GM12878 (cell line): ENCODE results near the gene TMSB4X. TPM values are rescaled to one million over a fixed set of nuclear protein-coding genes. Genes with fewer than 3 reads are reported as not detected.

Experiments
- ATAC-seq: fragments of 200-7000 bp; cut with Tn5 transposase; 3 replicates; pipeline ENCODE4 v1.9.1; 2020; ENCODE audit warnings: mild to moderate bottlenecking, moderate library complexity
- BruUV-seq: library from RNA; stranded (reverse); fragments of 400-500 nt; replicated peaks from 2 replicates; lab custom pipeline; 2021; lab: Mats Ljungman, UMichigan
- CTCF ChIA-PET: fragments of 300-600 bp; sonication (Branson Sonifier 250); formaldehyde crosslinking; extraction: SDS; loops from one replicate; lab custom pipeline; 2021; ENCODE audit warnings: inconsistent platforms; lab: Yijun Ruan, JAX
- POLR2A ChIA-PET: fragments of 350-600 bp; formaldehyde crosslinking; extraction: SDS; loops from one replicate; lab custom pipeline; 2021; ENCODE audit warnings: inconsistent platforms; lab: Charles Lee
- RAD21 ChIA-PET: fragments of 300-600 bp; sonication (Branson Sonifier 250); formaldehyde crosslinking; loops from one replicate; lab custom pipeline; 2023; ENCODE audit warnings: antibody characterized with exemption; ENCODE audit not compliant: unreplicated experiment; lab: Charles Lee
- SMC1A ChIA-PET: fragments of 300-600 bp; sonication (Branson Sonifier 250); formaldehyde crosslinking; loops from one replicate; lab custom pipeline; 2023; ENCODE audit not compliant: unreplicated experiment, uncharacterized antibody; lab: Charles Lee
- DNase-seq: peaks from one replicate; pipeline ENCODE4 v3.0.0-alpha.2; 2011; ENCODE audit warnings: low read depth, low spot score
- FAIRE-seq: peaks from 3 replicates; lab custom pipeline; 2011; peaks lifted over from hg19 to GRCh38; lab: Jason Lieb, UNC
- H2AFZ ChIP-seq: 2 replicates; pipeline ENCODE4 v1.6.0; 2011; ENCODE audit warnings: low read depth, low read length, control low read depth; ENCODE audit not compliant: control insufficient read depth
- H3K27ac ChIP-seq: 2 replicates; pipeline ENCODE4 v1.5.1; 2011; ENCODE audit warnings: control low read depth; ENCODE audit not compliant: control insufficient read depth, insufficient read depth
- H3K27me3 ChIP-seq, 2 experiments: replicated peaks in 1 of 2; 2 replicates each; pipeline versions ENCODE4 v1.6.0 to v1.6.1; 2011; ENCODE audit warnings: low read length in 1 of 2; ENCODE audit not compliant: control insufficient read depth in 2 of 2, insufficient read depth in 2 of 2
- H3K36me3 ChIP-seq, 2 experiments: 2 replicates each; pipeline ENCODE4 v1.5.1; 2011; ENCODE audit warnings: low read length in 1 of 2; ENCODE audit not compliant: control insufficient read depth in 2 of 2, insufficient read depth in 2 of 2
- H3K4me1 ChIP-seq: 2 replicates; pipeline ENCODE4 v1.6.1; 2011; ENCODE audit warnings: mild to moderate bottlenecking, low read length, moderate library complexity, mixed read lengths; ENCODE audit not compliant: control insufficient read depth, insufficient read depth
- H3K4me2 ChIP-seq: 2 replicates; pipeline ENCODE4 v1.6.0; 2011; ENCODE audit warnings: control low read depth; ENCODE audit not compliant: control insufficient read depth, insufficient read depth
- H3K4me3 ChIP-seq: fragments of 200-600 bp; sonication (generic); 2 replicates; pipeline ENCODE4 v1.5.1; 2016
- H3K79me2 ChIP-seq: 2 replicates; pipeline ENCODE4 v1.6.0; 2011; ENCODE audit warnings: low read length; ENCODE audit not compliant: control insufficient read depth, insufficient read depth
- H3K9ac ChIP-seq: 2 replicates; pipeline ENCODE4 v1.8.0; 2011; ENCODE audit warnings: low read length, control low read depth, mixed read lengths; ENCODE audit not compliant: control insufficient read depth, insufficient read depth
- H3K9me3 ChIP-seq: replicated peaks from 3 replicates; pipeline ENCODE4 v1.5.1; 2011; ENCODE audit warnings: mild to moderate bottlenecking, low read length; ENCODE audit not compliant: control insufficient read depth, insufficient read depth
- H4K20me1 ChIP-seq: 2 replicates; pipeline ENCODE4 v1.6.0; 2011; ENCODE audit not compliant: control insufficient read depth, insufficient read depth
- BCL11A ChIP-seq: IDR thresholded peaks from 2 replicates; pipeline ENCODE4 v1.6.1; 2011; ENCODE audit warnings: low read depth, low read length
- MLLT1 ChIP-seq: fragments of 450-650 bp; IDR thresholded peaks from 2 replicates; pipeline ENCODE4 v1.6.1; 2016; ENCODE audit warnings: mild to moderate bottlenecking
- NRF1 ChIP-seq: conservative IDR thresholded peaks from 2 replicates; pipeline ENCODE4 v1.6.1; 2011; ENCODE audit warnings: mild to moderate bottlenecking, low read depth, low read length, improper control_type of control experiment
- RELB ChIP-seq: fragments of 450-650 bp; IDR thresholded peaks from 2 replicates; pipeline ENCODE4 v1.6.1; 2017; ENCODE audit warnings: low read depth, mild to moderate bottlenecking, moderate library complexity
- SRF ChIP-seq, 2 experiments: IDR thresholded peaks; 2 replicates each; pipeline ENCODE4 v1.6.1; 2011; ENCODE audit warnings: low read depth in 2 of 2, low read length in 2 of 2, mild to moderate bottlenecking in 1 of 2, moderate library complexity in 1 of 2
- TBL1XR1 ChIP-seq: IDR thresholded peaks from 2 replicates; pipeline ENCODE4 v1.6.1; 2012; ENCODE audit warnings: low read depth, low read length, improper control_type of control experiment
- ZBTB33 ChIP-seq: fragments of 450-650 bp; IDR thresholded peaks from 2 replicates; pipeline ENCODE4 v1.6.1; 2017; ENCODE audit warnings: mild to moderate bottlenecking
- ZNF592 ChIP-seq: fragments of 450-650 bp; IDR thresholded peaks from 2 replicates; pipeline ENCODE4 v1.6.1; 2017; ENCODE audit warnings: mild to moderate bottlenecking, moderate library complexity
- WGBS: methylation state at CpG from one replicate; pipeline ENCODE4 v1.1.6; 2016; ENCODE audit warnings: low lambda C conversion rate; ENCODE audit not compliant: insufficient replicate concordance, insufficient coverage; ENCODE audit errors: missing lambda C conversion rate; 5-methylcytosine and 5-hydroxymethylcytosine counted together
- in situ Hi-C: fragments of 300-500 bp; cut with MboI; formaldehyde crosslinking; loops from 9 replicates; pipeline ENCODE4 v1.14.3; 2018; ENCODE audit warnings: mixed read lengths
- intact Hi-C: fragments of 100-400 bp; cut with micrococcal nuclease; formaldehyde crosslinking; loops from one replicate; pipeline ENCODE4 v1.14.2; 2022; ENCODE audit not compliant: unreplicated experiment
- polyA plus RNA-seq, 11 experiments: library from polyadenylated mRNA; depleted of rRNA in 4 of 11; unstranded in 6 of 11; stranded (reverse) in 5 of 11; fragments of >200 nt; fragmentation: Nextera tagmentation in 4 of 11; fragmentation: Illumina TruSeq in 1 of 11; extraction: Ambion mirVana in 4 of 11; extraction: Trizol in 1 of 11; gene quantifications; 1 replicate in 1 of 11; 2 replicates in 10 of 11; pipeline versions ENCODE4 v1.2.1 to v1.2.3, GENCODE V29; 2011 to 2016; ENCODE audit warnings: inconsistent platforms in 2 of 11, missing spikeins in 2 of 11, low read depth in 1 of 11
- total RNA-seq, 4 experiments: library from RNA; depleted of rRNA in 3 of 4; stranded (reverse); fragments of >200 nt in 3 of 4; fragmentation: Illumina TruSeq in 1 of 4; extraction: Trizol in 1 of 4; gene quantifications; 2 replicates each; pipeline versions ENCODE4 v1.2.1 to v1.2.3, GENCODE V29; 2013 to 2021

TMSB4X gene
- total and polyA plus RNA-seq, 10 of the 15 experiments (the other 5 are each of a cell fraction or from before 2014, with no cell fraction given), result 13,924 to 37,234 (median 23,705) TPM

GRCh38 chrX:12984603-12985319 is 9.9 kb downstream of the TMSB4X start:
- in situ Hi-C loops (no loop called here), intact Hi-C loops (loop anchor here (2.0 kb wide), 1 partner anchor 68 kb away; no protein-coding TSS in a partner anchor)
- BruUV-seq, result no TSS peak
- Histone ChIP-seq H3K9ac (peak overlapping the region; percentile 80), H2AFZ (peak overlapping the region; percentile 17), H3K9me3 (no peaks in the 10 kb centered on the region; the same call in 2 of the 3 replicates), H3K4me3 (peak overlapping the region; percentile 26; the same call in 1 of the 2 replicates), H4K20me1 (no peaks in the 10 kb centered on the region), H3K79me2 (no peaks in the 10 kb centered on the region), H3K4me2 (peak overlapping the region; percentile 75), H3K27ac (peak overlapping the region; percentile 98), H3K27me3 (no peaks in the 10 kb centered on the region), H3K4me1 (peaks cover 68% of the 10 kb centered on the region), H3K36me3 (no peaks in the 10 kb centered on the region)
- ChIA-PET SMC1A (interaction anchor here (0.6 to 24.6 kb wide), 15 partner anchors 9 to 503 kb away, joined by 3 to 595 read pairs (median 5); no protein-coding TSS in a partner anchor), POLR2A (interaction anchor here (0.6 to 13.6 kb wide), 13 partner anchors 14 to 280 kb away, joined by 3 to 157 read pairs (median 5); no protein-coding TSS in a partner anchor), CTCF (interaction anchor here (0.7 to 6.0 kb wide), 14 partner anchors 9 to 98 kb away, joined by 3 to 35 read pairs (median 4); no protein-coding TSS in a partner anchor), RAD21 (interaction anchor here (0.9 to 23.0 kb wide), 14 partner anchors 14 to 508 kb away, joined by 3 to 562 read pairs (median 8); no protein-coding TSS in a partner anchor)
- no peak for DNase-seq
- WGBS, result 0% methylated on average over 5 of the region's 5 CpGs
- FAIRE-seq, result peak; percentile 88
- ATAC-seq, result peak; percentile 74
- peak; percentile 98 for TF ChIP-seq MLLT1
- TF ChIP-seq NRF1, result no peak
- TF ChIP-seq SRF (IDR thresholded peaks at IDR 0.05; ENCODE audit: low read depth in 2 of 2, low read length in 2 of 2), result no peak
- TF ChIP-seq RELB, result peak; percentile 88
- peak; percentile 40; the same call in 1 of the 2 replicates for TF ChIP-seq TBL1XR1
- no peak for TF ChIP-seq ZBTB33
- TF ChIP-seq ZNF592, result no peak
- TF ChIP-seq BCL11A, result peak; percentile 69
